IMR-90 (cell line): ENCODE data around the gene PROSER2. TPM values are rescaled to one million over a fixed set of nuclear protein-coding genes. Genes with fewer than 3 reads are reported as not detected.

Source experiments
- ATAC-seq: fragments of 200-7000 bp; cut with Tn5 transposase; 2 replicates; pipeline ENCODE4 v1.9.1; 2020; ENCODE audit warnings: low read depth, mild to moderate bottlenecking, moderate library complexity
- BruUV-seq: library from RNA; stranded (reverse); fragments of 400-500 nt; replicated peaks from 2 replicates; lab custom pipeline; 2021; lab: Mats Ljungman, UMichigan
- CTCF ChIA-PET: fragments of 300-600 bp; formaldehyde crosslinking; extraction: SDS; loops from one replicate; lab custom pipeline; 2021; ENCODE audit warnings: antibody characterized with exemption; lab: Yijun Ruan, JAX
- POLR2A ChIA-PET: fragments of 300-600 bp; sonication (Branson Sonifier 250); formaldehyde crosslinking; loops from one replicate; lab custom pipeline; 2022; ENCODE audit warnings: antibody characterized with exemption; ENCODE audit not compliant: unreplicated experiment; lab: Charles Lee
- DNase-seq: peaks from one replicate; pipeline ENCODE4 v3.0.0; 2013
- H2AFZ ChIP-seq: replicated peaks from 2 replicates; pipeline ENCODE3; 2013; ENCODE audit warnings: low read length, mild to moderate bottlenecking; ENCODE audit not compliant: poor library complexity
- H2AK5ac ChIP-seq: 2 replicates; pipeline ENCODE4 v1.6.1; 2013; ENCODE audit warnings: low read depth, low read length, inconsistent platforms
- H2AK9ac ChIP-seq: replicated peaks from 2 replicates; pipeline ENCODE3; 2013; ENCODE audit warnings: mild to moderate bottlenecking, low read depth, low read length, moderate library complexity; ENCODE audit not compliant: poor library complexity
- H2BK120ac ChIP-seq: 2 replicates; pipeline ENCODE4 v1.6.1; 2013; ENCODE audit warnings: low read depth, low read length, inconsistent platforms
- H2BK15ac ChIP-seq: 3 replicates; pipeline ENCODE4 v1.6.1; 2013; ENCODE audit warnings: low read depth, low read length, inconsistent platforms
- H2BK20ac ChIP-seq: 2 replicates; pipeline ENCODE4 v1.6.1; 2013; ENCODE audit warnings: low read depth, mild to moderate bottlenecking, inconsistent platforms, low read length, moderate library complexity
- H2BK5ac ChIP-seq: 2 replicates; pipeline ENCODE4 v1.6.1; 2013; ENCODE audit warnings: mild to moderate bottlenecking, low read depth, low read length, inconsistent platforms; ENCODE audit not compliant: poor library complexity, severe bottlenecking
- H3K14ac ChIP-seq: replicated peaks from 2 replicates; pipeline ENCODE4 v1.6.1; 2013; ENCODE audit warnings: low read depth, low read length, inconsistent platforms
- H3K18ac ChIP-seq: 2 replicates; pipeline ENCODE4 v1.6.1; 2013; ENCODE audit warnings: low read depth, low read length, control low read depth
- H3K23ac ChIP-seq: 2 replicates; pipeline ENCODE4 v1.6.1; 2013; ENCODE audit warnings: low read depth, low read length, inconsistent platforms
- H3K27ac ChIP-seq: 2 replicates; pipeline ENCODE4 v1.5.1; 2013; ENCODE audit warnings: mild to moderate bottlenecking, control low read depth, low read length; ENCODE audit not compliant: insufficient read depth
- H3K27me3 ChIP-seq: 2 replicates; pipeline ENCODE4 v1.6.1; 2013; ENCODE audit warnings: low read length; ENCODE audit not compliant: control insufficient read depth, insufficient read depth
- H3K36me3 ChIP-seq: 2 replicates; pipeline ENCODE4 v1.6.1; 2013; ENCODE audit warnings: low read length, mixed read lengths; ENCODE audit not compliant: control insufficient read depth, insufficient read depth
- H3K4ac ChIP-seq: 2 replicates; pipeline ENCODE4 v1.6.1; 2013; ENCODE audit warnings: low read depth, low read length, inconsistent platforms
- H3K4me1 ChIP-seq: 2 replicates; pipeline ENCODE4 v1.6.1; 2013; ENCODE audit warnings: low read length, mixed read lengths; ENCODE audit not compliant: control insufficient read depth, insufficient read depth
- H3K4me2 ChIP-seq: 2 replicates; pipeline ENCODE4 v1.6.1; 2013; ENCODE audit warnings: low read depth, mild to moderate bottlenecking, control low read depth, low read length, moderate library complexity
- H3K4me3 ChIP-seq: 2 replicates; pipeline ENCODE4 v1.5.1; 2013; ENCODE audit warnings: low read depth, mild to moderate bottlenecking, control low read depth, low read length, moderate library complexity; ENCODE audit not compliant: insufficient read depth
- H3K56ac ChIP-seq: 2 replicates; pipeline ENCODE4 v1.6.1; 2013; ENCODE audit warnings: low read length, inconsistent platforms; ENCODE audit not compliant: insufficient read depth; ENCODE audit errors: extremely low read depth
- H3K79me1 ChIP-seq, 2 experiments: 2 replicates each; pipeline ENCODE4 v1.6.1; 2013; ENCODE audit warnings: low read length in 2 of 2, inconsistent platforms in 1 of 2, low read depth in 1 of 2
- H3K9ac ChIP-seq: 2 replicates; pipeline ENCODE4 v1.6.1; 2013; ENCODE audit warnings: low read depth, low read length, control low read depth
- H3K9me1 ChIP-seq: 2 replicates; pipeline ENCODE4 v1.6.1; 2013; ENCODE audit warnings: low read length, inconsistent platforms; ENCODE audit not compliant: insufficient read depth
- H3K9me3 ChIP-seq: 2 replicates; pipeline ENCODE4 v1.6.1; 2013; ENCODE audit warnings: low read length; ENCODE audit not compliant: control insufficient read depth, insufficient read depth
- H4K20me1 ChIP-seq: 2 replicates; pipeline ENCODE4 v1.6.1; 2013; ENCODE audit warnings: low read length, inconsistent platforms; ENCODE audit not compliant: insufficient read depth
- H4K5ac ChIP-seq: 2 replicates; pipeline ENCODE4 v1.6.1; 2013; ENCODE audit warnings: mild to moderate bottlenecking, low read depth, low read length, control low read depth
- H4K8ac ChIP-seq, 2 experiments: 2 replicates each; pipeline ENCODE4 v1.6.1; 2013; ENCODE audit warnings: low read depth in 2 of 2, low read length in 2 of 2, control low read depth in 1 of 2, inconsistent platforms in 1 of 2
- H4K91ac ChIP-seq: 2 replicates; pipeline ENCODE4 v1.6.1; 2013; ENCODE audit warnings: low read depth, low read length, inconsistent platforms; ENCODE audit not compliant: insufficient read depth
- CEBPB ChIP-seq: IDR thresholded peaks from 2 replicates; pipeline ENCODE4 v1.6.1; 2012; ENCODE audit warnings: low read depth, low read length, improper control_type of control experiment
- CTCF ChIP-seq: conservative IDR thresholded peaks from 2 replicates; pipeline ENCODE4 v1.5.1; 2012; ENCODE audit warnings: mild to moderate bottlenecking, low read depth, low read length, improper control_type of control experiment
- FOS ChIP-seq: fragments of 150-350 bp; IDR thresholded peaks from 2 replicates; pipeline ENCODE4 v1.6.1; 2016; ENCODE audit warnings: low read depth, low read length
- MAZ ChIP-seq: IDR thresholded peaks from 2 replicates; pipeline ENCODE4 v1.6.1; 2012; ENCODE audit warnings: low read depth, mild to moderate bottlenecking, low read length, improper control_type of control experiment, moderate library complexity, borderline replicate concordance
- NFE2L2 ChIP-seq: fragments of 150-350 bp; IDR thresholded peaks from 2 replicates; pipeline ENCODE4 v1.6.1; 2016; ENCODE audit warnings: low read depth, mild to moderate bottlenecking, low read length
- POLR2A ChIP-seq: IDR thresholded peaks from 2 replicates; pipeline ENCODE4 v1.6.1; 2012; ENCODE audit warnings: mild to moderate bottlenecking, low read depth, low read length
- RAD21 ChIP-seq: IDR thresholded peaks from 2 replicates; pipeline ENCODE4 v1.6.1; 2012; ENCODE audit warnings: low read length, improper control_type of control experiment
- RFX5 ChIP-seq: IDR thresholded peaks from 2 replicates; pipeline ENCODE4 v1.8.0; 2012; ENCODE audit warnings: low read depth, mild to moderate bottlenecking, low read length, moderate library complexity
- SMC3 ChIP-seq: fragments of 150-350 bp; IDR thresholded peaks from 2 replicates; pipeline ENCODE4 v1.6.1; 2016; ENCODE audit warnings: low read depth, mild to moderate bottlenecking, antibody characterized with exemption, low read length, moderate library complexity
- WGBS, 2 experiments: methylation state at CpG; one replicate each; pipeline versions ENCODE4 v1.1.5 to v1.1.7; 2013; ENCODE audit warnings: missing lambda C conversion rate in 2 of 2; ENCODE audit not compliant: insufficient read length in 1 of 2; ENCODE audit errors: extremely low coverage in 2 of 2; 5-methylcytosine and 5-hydroxymethylcytosine counted together
- dilution Hi-C: fragments of 300-500 bp; cut with HindIII; formaldehyde crosslinking; loops from one replicate; pipeline ENCODE4 v1.14.3; 2018; ENCODE audit warnings: low sequenced_read_pairs; ENCODE audit not compliant: unreplicated experiment
- in situ Hi-C: fragments of 300-500 bp; cut with MboI; formaldehyde crosslinking; loops from 3 replicates; pipeline ENCODE4 v1.14.3; 2019; ENCODE audit warnings: low sequenced_read_pairs, inconsistent platforms, mixed read lengths
- intact Hi-C: fragments of 100-400 bp; cut with micrococcal nuclease; formaldehyde crosslinking; loops from 2 replicates; pipeline ENCODE4 v1.10.0; 2022
- polyA plus RNA-seq, 3 experiments: library from polyadenylated mRNA; depleted of rRNA; stranded (reverse); fragments of >200 nt; gene quantifications; 2 replicates each; pipeline ENCODE4 v1.2.3, GENCODE V29; 2012; ENCODE audit warnings: low replicate concordance in 1 of 3
- total RNA-seq: library from RNA; depleted of rRNA; stranded (reverse); fragments of >200 nt; gene quantifications from 2 replicates; pipeline ENCODE4 v1.2.3, GENCODE V29; 2012
- TF ChIP-seq, protein P1 (sequence below): fragments of 150-350 bp; IDR thresholded peaks from 2 replicates; pipeline ENCODE4 v1.6.1; 2017; ENCODE audit warnings: mild to moderate bottlenecking, antibody characterized with exemption, low read length, low read depth
- TF ChIP-seq, protein P2 (sequence below): fragments of 150-350 bp; IDR thresholded peaks from 2 replicates; pipeline ENCODE4 v1.6.1; 2016; ENCODE audit warnings: low read depth, mild to moderate bottlenecking, low read length, moderate library complexity, borderline replicate concordance

PROSER2 gene
- total and polyA plus RNA-seq, 2 of the 4 experiments (the other 2 are of a cell fraction): 1.4 to 2.0 TPM

DNA sequence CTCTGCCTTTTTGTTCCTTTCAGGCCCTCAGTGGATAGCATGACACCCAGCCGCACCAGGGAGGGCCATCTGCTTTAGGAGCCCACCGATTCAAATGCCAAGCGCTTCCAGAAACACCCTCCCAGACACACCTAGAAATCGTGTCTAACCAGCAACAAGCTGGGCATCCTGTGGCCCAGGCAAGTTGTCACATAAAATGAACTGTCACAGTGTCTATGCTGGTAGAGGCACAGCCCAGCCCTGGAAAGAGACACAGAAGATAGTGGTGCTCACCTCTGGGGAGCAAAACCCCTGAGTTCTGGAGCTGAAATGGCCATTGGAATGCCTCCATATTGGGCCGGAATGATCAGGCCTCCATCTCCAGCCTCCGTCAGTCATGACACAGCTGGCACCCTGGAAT, 42.0 kb upstream of the PROSER2 start:
- TF ChIP-seq, protein P1, sequence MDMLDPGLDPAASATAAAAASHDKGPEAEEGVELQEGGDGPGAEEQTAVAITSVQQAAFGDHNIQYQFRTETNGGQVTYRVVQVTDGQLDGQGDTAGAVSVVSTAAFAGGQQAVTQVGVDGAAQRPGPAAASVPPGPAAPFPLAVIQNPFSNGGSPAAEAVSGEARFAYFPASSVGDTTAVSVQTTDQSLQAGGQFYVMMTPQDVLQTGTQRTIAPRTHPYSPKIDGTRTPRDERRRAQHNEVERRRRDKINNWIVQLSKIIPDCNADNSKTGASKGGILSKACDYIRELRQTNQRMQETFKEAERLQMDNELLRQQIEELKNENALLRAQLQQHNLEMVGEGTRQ: no peak
- TF ChIP-seq, protein P2, sequence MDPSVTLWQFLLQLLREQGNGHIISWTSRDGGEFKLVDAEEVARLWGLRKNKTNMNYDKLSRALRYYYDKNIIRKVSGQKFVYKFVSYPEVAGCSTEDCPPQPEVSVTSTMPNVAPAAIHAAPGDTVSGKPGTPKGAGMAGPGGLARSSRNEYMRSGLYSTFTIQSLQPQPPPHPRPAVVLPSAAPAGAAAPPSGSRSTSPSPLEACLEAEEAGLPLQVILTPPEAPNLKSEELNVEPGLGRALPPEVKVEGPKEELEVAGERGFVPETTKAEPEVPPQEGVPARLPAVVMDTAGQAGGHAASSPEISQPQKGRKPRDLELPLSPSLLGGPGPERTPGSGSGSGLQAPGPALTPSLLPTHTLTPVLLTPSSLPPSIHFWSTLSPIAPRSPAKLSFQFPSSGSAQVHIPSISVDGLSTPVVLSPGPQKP: no peak
- TF ChIP-seq MAZ (no peak), FOS (no peak), SMC3 (no peak), NFE2L2 (no peak), POLR2A (no peak), RAD21 (no peak), CTCF (no peak), RFX5 (no peak), CEBPB (no peak)
- no peak overlapping the region for H4K91ac ChIP-seq
- H3K9ac ChIP-seq: no peak overlapping the region
- no peaks in the 10 kb centered on the region for H3K4me1 ChIP-seq
- intact Hi-C loops: no loop called here
- H2BK15ac ChIP-seq: no peak overlapping the region
- H3K79me1 ChIP-seq: no peaks in the 10 kb centered on the region
- H3K9me3 ChIP-seq: no peaks in the 10 kb centered on the region
- BruUV-seq: no TSS peak
- no peak for ATAC-seq
- ChIA-PET CTCF (interaction anchor here (2.9 kb wide), 1 partner anchor 206 kb away, joined by 8 read pairs; no protein-coding TSS in a partner anchor), POLR2A (interaction anchor here (0.6 kb wide), 1 partner anchor 296 kb away, joined by 5 read pairs; no protein-coding TSS in a partner anchor)
- H3K4me3 ChIP-seq: no peak overlapping the region
- dilution Hi-C loops: no loop called here
- H2AFZ ChIP-seq: no peak overlapping the region
- no peak overlapping the region for H2BK20ac ChIP-seq
- H2BK120ac ChIP-seq: no peak overlapping the region
- H3K36me3 ChIP-seq: no peaks in the 10 kb centered on the region
- no peak overlapping the region for H3K23ac ChIP-seq
- H3K18ac ChIP-seq: no peak overlapping the region
- no peak overlapping the region for H2AK9ac ChIP-seq
- peaks cover 8% of the 10 kb centered on the region for H3K27me3 ChIP-seq
- no peak overlapping the region for H4K8ac ChIP-seq
- H3K9me1 ChIP-seq: no peaks in the 10 kb centered on the region; the same call in 1 of the 2 replicates
- no peak overlapping the region for H3K14ac ChIP-seq
- H3K4me2 ChIP-seq: no peak overlapping the region
- no peak overlapping the region for H3K4ac ChIP-seq
- no peak overlapping the region for H2BK5ac ChIP-seq
- no peak overlapping the region for H2AK5ac ChIP-seq
- H4K20me1 ChIP-seq: no peaks in the 10 kb centered on the region
- H4K5ac ChIP-seq: no peak overlapping the region
- DNase-seq: no peak
- in situ Hi-C loops: no loop called here
- no peak overlapping the region for H3K27ac ChIP-seq
- WGBS, 2 experiments: 100% methylated on average over 2 of the region's 6 CpGs; no CpG with 5 or more reads in 1 of the 2 experiments
- H3K56ac ChIP-seq: no peak overlapping the region
